Measurements from ENCODE around the gene ZBTB11. TPM values are rescaled to one million over a fixed set of nuclear protein-coding genes. Genes with fewer than 3 reads are reported as not detected.

The ZBTB11 gene
- total and polyA plus RNA-seq, 10 of the 15 experiments (the other 5 are each of a cell fraction or from before 2014, with no cell fraction given) = 3.5 to 25.7 (median 18.0) TPM

DNA sequence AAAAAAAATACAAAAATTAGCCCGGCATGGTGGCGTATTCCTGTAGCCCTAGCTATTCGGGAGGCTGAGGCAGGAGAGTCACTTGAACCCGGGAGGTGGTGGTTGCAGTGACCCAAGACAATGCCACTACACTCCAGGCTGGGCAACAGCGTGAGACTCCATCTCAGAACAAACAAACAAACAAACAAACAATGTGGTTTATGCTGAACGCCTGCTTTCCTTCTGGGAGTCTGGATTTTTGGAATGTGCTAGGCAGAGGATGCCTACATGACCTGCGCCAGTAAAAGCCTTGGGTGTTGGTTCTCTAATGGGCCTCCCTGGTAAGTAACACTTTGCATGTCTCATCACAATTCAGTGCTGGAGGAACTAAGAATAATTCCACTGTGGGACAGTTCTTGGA is 59.5 kb downstream of the ZBTB11 start:
- 84% methylated on average over 7 of the region's 7 CpGs for WGBS (ENCODE audit: insufficient coverage, insufficient replicate concordance, low lambda C conversion rate, missing lambda C conversion rate)
- no peak for TF ChIP-seq EED (IDR thresholded peaks at IDR 0.05; ENCODE audit: low read depth)
- no peak for TF ChIP-seq FOS (IDR thresholded peaks at IDR 0.05; ENCODE audit: borderline replicate concordance, extremely low read depth, insufficient read length)
- TF ChIP-seq, protein P1, sequence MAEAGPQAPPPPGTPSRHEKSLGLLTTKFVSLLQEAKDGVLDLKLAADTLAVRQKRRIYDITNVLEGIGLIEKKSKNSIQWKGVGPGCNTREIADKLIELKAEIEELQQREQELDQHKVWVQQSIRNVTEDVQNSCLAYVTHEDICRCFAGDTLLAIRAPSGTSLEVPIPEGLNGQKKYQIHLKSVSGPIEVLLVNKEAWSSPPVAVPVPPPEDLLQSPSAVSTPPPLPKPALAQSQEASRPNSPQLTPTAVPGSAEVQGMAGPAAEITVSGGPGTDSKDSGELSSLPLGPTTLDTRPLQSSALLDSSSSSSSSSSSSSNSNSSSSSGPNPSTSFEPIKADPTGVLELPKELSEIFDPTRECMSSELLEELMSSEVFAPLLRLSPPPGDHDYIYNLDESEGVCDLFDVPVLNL (IDR thresholded peaks at IDR 0.05; ENCODE audit: low read depth, low read length) = no peak
- TF ChIP-seq SMAD1 (IDR thresholded peaks at IDR 0.05; ENCODE audit: low read depth, partially characterized antibody) = no peak
- TF ChIP-seq ASH2L (IDR thresholded peaks at IDR 0.05; ENCODE audit: borderline replicate concordance, low read depth) = no peak
- no peak for TF ChIP-seq SPI1 (IDR thresholded peaks at IDR 0.05; ENCODE audit: borderline replicate concordance, insufficient read depth, low read depth, low read length)
- no peak for TF ChIP-seq NKRF (conservative IDR thresholded peaks at IDR 0.05)
- no peak for TF ChIP-seq ZNF622 (IDR thresholded peaks at IDR 0.05)
- no peak for TF ChIP-seq ZBTB40 (IDR thresholded peaks at IDR 0.05; ENCODE audit: borderline replicate concordance)
- no peak for TF ChIP-seq BCL3 (IDR thresholded peaks at IDR 0.05; ENCODE audit: borderline replicate concordance, insufficient read depth, low read depth, low read length, poor library complexity, severe bottlenecking)
- TF ChIP-seq DPF2 (IDR thresholded peaks at IDR 0.05) = no peak
- TF ChIP-seq, protein P2, sequence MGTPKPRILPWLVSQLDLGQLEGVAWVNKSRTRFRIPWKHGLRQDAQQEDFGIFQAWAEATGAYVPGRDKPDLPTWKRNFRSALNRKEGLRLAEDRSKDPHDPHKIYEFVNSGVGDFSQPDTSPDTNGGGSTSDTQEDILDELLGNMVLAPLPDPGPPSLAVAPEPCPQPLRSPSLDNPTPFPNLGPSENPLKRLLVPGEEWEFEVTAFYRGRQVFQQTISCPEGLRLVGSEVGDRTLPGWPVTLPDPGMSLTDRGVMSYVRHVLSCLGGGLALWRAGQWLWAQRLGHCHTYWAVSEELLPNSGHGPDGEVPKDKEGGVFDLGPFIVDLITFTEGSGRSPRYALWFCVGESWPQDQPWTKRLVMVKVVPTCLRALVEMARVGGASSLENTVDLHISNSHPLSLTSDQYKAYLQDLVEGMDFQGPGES (IDR thresholded peaks at IDR 0.05) = no peak
- no peak for TF ChIP-seq ZZZ3 (IDR thresholded peaks at IDR 0.05; ENCODE audit: control insufficient read depth, insufficient read length, low read depth)

More for the DNA sequence above, 59.5 kb downstream of the ZBTB11 start:
- SMC1A ChIA-PET (ENCODE audit: uncharacterized antibody, unreplicated experiment) = no interaction called here
- no peak for ATAC-seq
- no peak for DNase-seq (ENCODE audit: low read depth, low spot score)
- H3K9me3 ChIP-seq (replicated peaks; ENCODE audit: control insufficient read depth, insufficient read depth, low read length) = no peaks in the 10 kb centered on the region
- no peak overlapping the region for H2AFZ ChIP-seq (ENCODE audit: control insufficient read depth, low read depth, low read length)
- no peak overlapping the region for H3K27ac ChIP-seq (ENCODE audit: control insufficient read depth, insufficient read depth)
- no peak for FAIRE-seq
- no peaks in the 10 kb centered on the region; the same call in 1 of the 2 replicates for H3K4me1 ChIP-seq (ENCODE audit: control insufficient read depth, insufficient read depth, low read length)
- H3K27me3 ChIP-seq (replicated peaks in 1 of 2; ENCODE audit: control insufficient read depth in 2 of 2, insufficient read depth in 2 of 2, low read length in 1 of 2) = no peaks in the 10 kb centered on the region
- RAD21 ChIA-PET (ENCODE audit: unreplicated experiment) = no interaction called here
- H3K79me2 ChIP-seq (ENCODE audit: control insufficient read depth, insufficient read depth, low read length) = no peaks in the 10 kb centered on the region
- intact Hi-C loops (cut with micrococcal nuclease; ENCODE audit: unreplicated experiment) (no loop called here), in situ Hi-C loops (cut with MboI) (no loop called here)
- no peak overlapping the region for H3K9ac ChIP-seq (ENCODE audit: control insufficient read depth, insufficient read depth, low read length)
- H3K4me2 ChIP-seq (ENCODE audit: control insufficient read depth, insufficient read depth) = no peak overlapping the region
- no peaks in the 10 kb centered on the region for H4K20me1 ChIP-seq (ENCODE audit: control insufficient read depth, insufficient read depth)
- no peaks in the 10 kb centered on the region for H3K36me3 ChIP-seq (ENCODE audit: control insufficient read depth in 2 of 2, insufficient read depth in 2 of 2, low read length in 1 of 2)
- no TSS peak for BruUV-seq (replicated peaks)
- no peak overlapping the region for H3K4me3 ChIP-seq
- POLR2A ChIA-PET = no interaction called here
- CTCF ChIA-PET = no interaction called here
